NB4 (cell line): ENCODE measurements around the gene SCO1.

Experiments used
- MAX ChIP-seq: IDR thresholded peaks from 2 replicates; pipeline ENCODE4 v1.6.1; 2011; ENCODE audit warnings: low read depth, low read length
- POLR2A ChIP-seq: IDR thresholded peaks from 2 replicates; pipeline ENCODE4 v1.6.1; 2011; ENCODE audit warnings: mild to moderate bottlenecking; ENCODE audit not compliant: insufficient read length; ENCODE audit errors: extremely low read depth

DNA sequence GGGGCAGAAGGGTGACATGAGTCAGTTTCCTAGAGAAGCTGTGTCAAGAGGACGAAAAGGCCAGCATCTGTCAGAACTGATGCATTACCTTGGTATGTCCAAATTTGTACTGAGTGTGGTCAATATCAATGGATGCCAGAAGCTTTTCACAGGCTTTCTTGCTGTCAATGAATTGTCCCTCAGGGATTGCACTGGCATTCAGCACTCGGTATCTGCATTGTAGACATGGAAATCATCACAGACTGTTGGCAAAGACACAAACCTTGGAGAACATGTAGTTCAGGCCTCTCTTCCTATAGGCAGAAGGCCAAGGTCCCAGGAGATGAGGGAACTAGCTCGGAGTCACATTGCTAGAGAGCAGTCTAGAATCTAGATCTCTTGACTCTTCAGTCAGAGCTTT, 56.9 kb downstream of the SCO1 start:
- TF ChIP-seq MAX (no peak), POLR2A (no peak)
